GM21381 (cell line): Measurements from ENCODE around the gene M6PR.

Experiments used
- ATAC-seq: cut with Tn5 transposase; IDR thresholded peaks from one replicate; pipeline ENCODE4 v1.9.1; 2021; ENCODE audit warnings: mild to moderate bottlenecking, moderate library complexity; ENCODE audit not compliant: unreplicated experiment

The M6PR gene

DNA sequence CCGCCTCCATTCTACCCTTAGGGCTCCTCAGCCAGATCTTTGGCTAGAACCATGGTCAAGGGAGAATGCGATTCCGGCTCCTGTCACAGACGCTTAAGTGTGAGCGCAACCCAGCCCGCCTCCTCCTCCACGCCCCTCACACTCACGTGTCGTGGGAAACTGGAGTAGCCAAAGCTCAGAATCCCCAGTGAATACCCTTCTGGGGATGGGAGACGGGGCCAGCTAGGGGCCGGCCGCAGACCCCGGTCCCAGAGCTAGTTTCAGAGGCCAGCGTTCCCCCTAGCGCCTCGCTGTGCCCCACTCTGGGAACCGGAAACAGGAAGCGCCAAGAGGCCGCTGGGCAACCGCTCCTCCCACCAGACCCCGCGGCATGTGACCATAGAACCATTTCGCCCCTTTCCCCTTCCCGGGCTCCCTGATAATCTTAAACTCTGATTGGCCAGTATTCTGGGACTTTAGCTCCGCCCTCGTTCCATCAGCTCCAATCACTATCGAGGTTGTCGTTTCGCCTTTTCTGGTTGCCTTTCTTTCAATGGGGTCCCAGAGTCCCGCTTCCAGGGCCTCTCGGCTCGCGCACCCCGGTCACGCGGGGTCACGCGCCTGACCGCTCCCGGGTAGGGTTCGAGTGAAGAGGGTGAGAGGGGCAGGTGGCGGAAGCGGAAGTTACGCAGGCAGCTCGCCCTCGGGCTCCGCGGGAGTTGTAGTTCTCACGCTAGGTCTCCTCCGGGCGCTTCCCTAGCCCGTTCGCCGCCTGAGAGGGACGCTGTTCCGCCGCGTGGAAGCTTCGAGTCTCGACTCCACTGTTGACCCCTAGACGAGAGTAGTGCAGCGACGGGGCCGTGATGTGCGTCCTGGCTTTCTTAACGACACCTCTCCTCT lies at the start of gene M6PR:
Gene M6PR, minus strand, starts transcription at position 304 of the 879 bp plus-strand sequence. CDS start 3,241 bp downstream, outside the sequence.
- ATAC-seq = peak; percentile 80

DNA sequence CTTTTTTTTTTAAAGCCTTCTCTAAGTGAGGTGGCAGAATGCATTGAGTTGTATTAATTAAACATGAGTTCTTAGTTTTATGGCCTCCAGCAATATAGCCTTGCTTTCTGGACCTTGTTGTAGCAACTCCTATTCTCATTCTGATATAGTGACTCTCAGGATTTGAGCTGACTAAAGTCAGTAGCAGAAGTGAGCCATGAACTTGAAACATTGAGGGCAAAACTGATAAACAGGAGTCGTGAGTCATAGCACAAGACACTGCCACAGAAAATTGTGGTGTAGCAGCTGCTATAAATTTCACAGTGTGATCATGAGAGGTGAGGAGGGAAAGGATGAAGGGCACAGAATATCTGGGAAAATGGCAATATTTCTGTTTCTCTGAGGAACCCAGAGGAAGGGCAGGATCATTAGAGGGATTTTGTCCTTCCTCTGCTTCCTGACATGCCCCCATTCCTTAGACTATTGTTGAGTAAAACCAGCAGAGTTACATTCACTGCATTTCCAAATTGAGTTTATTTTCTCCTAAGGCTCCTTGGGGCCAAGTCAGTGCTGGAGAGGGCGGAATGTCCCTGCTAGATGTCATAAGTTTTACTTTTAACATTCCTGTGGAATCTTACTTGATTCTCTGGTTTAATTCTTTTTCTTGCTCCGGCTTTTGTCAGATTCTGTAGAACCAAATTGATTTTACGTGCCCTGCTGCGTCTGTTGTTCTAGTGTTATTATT lies 47.4 kb upstream of the M6PR start:
- peak; percentile 96 for ATAC-seq

DNA sequence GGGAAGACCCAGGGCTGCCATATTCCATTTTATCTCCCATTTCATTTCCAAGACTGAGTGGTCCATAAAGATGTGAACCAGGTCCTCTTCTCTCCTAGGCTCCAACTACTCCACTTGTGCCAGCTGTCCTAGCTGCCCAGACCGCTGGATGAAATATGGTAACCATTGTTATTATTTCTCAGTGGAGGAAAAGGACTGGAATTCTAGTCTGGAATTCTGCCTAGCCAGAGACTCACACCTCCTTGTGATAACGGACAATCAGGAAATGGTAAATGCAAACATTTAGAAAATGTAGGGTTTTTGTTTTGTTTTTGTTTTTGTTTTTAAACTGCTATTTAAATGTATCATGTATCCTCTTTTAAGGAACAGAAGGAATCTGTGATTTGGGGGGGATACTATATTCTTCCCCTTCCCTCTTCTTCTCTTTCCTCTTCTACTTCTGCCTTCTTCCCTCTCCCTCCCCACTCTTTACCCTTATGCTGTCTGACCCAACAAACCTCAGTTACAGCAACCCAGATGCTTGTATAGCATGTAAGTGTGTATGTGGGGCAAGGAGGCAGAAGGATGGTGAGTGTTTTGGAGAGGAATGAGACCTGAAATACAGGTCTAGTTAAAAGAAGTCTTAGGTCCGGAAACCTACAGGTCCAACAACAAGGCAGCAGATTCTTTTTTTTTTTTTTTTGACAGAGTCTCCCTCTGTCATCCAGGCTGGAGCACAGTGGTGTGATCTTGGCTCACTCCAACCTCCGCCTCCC lies 45.8 kb upstream of the M6PR start:
- ATAC-seq = no peak

DNA sequence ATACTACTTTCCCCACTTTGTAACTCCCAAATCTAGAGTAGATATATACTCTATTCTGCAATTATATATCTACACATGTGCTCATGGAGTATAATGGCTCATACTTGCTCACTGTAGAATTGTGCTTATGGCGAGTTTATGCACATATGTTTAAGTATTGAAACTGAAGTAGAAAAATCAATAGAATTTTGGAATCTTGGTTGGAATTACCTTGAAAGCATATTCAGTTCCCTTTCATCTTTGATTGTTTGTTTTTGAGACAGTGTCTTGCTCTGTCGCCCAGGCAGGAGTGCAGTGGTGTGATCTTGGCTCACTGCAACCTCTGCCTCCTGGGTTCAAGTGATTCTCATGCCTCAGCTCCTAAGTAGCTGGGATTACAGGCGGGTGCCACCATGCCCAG lies 44.4 kb upstream of the M6PR start:
- ATAC-seq = no peak

DNA sequence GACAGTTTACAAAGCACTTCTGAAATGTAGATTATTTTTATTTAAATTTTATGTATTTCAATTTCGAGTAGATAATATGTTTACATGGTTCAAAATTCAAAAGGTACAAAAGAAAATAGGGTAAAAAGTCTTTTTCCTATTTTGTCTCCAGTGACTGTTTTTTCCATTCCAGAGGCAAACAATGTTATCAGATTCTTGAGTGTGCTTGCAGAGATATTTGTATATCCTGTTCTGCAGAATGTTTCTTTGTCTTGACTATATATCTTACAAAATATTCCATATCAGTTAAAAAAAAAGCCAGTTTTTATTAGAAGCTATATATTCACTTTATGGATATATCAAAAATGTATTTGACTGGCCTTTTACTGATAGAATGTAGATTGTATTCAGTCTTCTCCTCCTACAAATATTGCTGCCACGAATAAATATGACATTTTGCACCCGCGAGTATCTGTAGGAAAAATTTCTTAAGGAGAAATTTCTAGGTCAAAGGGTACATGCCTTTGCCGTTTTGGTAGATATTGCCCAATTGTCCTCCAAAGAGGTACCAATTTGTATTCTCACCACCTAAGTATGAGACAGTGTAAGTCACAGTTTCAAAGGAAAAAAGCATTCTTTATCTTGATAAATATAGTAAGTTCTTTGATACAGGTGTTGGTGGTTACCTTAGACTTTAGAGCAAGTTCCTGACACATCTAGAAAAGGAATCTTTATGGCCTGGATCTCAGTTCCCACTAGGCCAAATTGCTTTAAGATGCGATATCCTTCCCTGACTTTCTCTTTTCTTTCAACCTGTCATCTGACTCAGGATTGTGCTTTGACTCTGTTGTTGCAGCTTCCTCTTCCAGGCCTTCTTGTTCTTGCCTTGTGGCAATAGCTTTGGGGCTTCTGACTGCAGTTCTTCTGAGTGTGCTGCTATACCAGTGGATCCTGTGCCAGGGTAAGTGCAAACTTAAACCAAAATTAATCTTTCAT lies 42.2 kb upstream of the M6PR start:
- ATAC-seq = no peak

DNA sequence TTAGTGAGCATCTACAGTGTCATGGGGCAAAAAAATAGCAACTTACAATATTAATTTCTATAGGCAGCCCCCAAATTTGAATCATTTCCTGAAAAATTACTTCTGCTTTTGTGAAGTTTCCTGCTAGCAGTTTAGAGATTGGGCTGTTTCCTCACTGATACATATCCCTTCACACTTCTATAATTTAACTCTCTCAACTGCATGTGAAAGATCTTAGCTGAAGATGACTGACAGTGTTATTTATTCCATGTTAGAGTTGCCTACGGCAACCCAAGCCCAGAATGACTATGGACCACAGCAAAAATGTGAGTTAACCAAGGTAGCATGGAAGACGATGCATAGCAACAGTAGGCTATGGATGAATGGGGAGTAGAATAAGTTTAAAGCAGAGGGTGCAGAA lies 40.0 kb upstream of the M6PR start, which contains the start of gene KLRG1:
Gene KLRG1, plus strand, starts transcription at position 134 of the 400 bp plus-strand sequence. Its CDS starts 90 bp downstream, at position 224.
- no peak for ATAC-seq

DNA sequence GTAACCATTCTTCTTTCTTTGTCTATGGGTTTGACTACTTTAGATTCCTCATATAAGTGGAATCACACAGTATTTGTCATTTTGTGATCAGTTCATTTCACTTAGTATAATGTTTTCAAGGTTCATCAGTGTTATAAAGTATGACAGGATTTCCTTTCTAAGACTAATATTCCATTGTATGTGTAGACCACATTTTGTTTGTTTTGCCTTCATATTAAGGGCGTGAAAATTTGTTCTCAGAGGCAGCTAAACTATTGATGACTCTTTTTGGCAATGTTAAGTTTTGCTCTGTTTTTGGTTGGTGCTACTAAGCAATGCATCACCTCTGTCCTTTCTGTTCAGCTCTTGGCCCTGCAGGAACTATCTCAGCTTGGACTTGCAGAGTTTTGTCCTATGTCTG lies 38.2 kb upstream of the M6PR start:
- ATAC-seq = no peak

DNA sequence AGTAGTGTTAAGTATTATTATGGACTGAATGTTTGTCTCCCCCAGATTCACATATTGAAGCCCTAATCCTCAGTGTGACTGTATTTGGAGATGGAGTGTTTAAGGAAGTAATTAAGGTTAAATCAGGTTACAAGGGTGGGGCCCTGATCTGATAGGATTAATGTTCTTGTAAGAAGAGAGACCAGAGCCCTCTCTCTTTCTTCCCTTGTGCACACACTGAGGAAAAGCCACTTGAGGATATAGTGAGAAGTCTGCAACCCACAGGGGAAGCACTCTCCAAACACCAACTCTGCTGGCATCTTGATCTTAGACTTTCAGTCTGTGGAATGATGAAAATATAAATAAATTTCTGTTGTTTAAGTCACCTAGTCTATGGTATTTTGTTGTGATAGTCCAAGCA lies 37.7 kb upstream of the M6PR start:
- ATAC-seq = no peak

DNA sequence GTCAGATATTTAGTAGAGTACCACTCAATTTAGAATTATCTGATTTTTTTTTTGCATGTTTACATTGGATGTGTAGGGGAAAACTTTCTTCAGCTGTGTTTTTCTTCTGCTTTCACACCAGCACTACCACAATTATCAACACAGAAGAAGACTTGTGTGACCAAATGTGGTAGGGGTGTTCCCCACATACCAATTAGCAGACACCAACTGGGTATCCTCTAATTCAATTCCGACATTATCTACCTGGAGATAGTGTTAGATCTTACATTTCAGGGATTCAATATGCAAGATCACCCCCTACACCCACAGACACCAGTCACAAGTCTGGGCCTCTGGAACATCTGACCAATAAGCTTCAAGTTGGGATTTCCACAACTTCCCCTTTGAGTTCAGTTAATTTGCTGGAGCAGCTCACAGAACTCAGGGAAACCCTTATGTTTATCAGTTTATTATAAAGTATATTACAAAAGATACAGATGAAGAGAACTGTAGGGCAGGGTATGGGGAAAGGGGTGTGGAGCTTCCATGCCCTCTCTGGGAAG lies 35.8 kb upstream of the M6PR start:
- ATAC-seq = no peak

DNA sequence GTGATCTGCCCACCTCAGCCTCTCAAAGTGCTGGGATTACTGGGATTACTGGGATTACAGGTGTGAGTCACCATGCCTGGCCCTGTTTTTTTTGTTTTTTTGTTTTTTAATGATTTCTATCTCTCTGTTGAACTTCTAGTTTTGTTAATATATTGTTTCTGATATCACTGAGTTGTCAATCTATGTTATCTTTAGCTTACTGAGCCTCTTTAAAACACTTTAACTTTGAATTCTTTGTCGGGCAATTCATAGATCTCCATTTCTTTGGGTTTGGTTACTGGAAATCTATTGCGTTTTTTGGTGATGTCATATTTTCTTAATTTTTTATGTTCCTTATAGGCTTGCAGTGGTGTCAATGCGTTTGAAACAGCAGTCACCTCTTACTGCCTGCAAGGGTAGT lies 30.7 kb upstream of the M6PR start:
- no peak for ATAC-seq

DNA sequence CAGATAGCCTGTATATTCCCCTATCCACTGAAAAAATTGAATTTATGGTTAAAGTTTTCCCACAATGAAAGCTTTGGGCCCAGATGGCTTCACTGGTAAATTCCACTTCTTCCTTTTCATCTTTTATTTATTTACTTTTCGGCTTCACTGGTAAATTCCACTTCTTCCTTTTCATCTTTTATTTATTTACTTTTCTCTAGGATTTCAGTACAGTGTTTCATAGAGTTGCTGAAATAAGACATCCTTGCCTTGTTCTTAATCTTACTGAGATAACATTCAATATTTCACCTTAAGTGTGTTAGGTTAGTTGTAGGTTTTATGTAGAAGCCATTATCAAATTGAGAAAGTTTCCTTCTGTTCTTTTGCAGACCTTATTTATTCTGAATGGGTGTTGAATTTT lies 21.0 kb upstream of the M6PR start:
- no peak for ATAC-seq

DNA sequence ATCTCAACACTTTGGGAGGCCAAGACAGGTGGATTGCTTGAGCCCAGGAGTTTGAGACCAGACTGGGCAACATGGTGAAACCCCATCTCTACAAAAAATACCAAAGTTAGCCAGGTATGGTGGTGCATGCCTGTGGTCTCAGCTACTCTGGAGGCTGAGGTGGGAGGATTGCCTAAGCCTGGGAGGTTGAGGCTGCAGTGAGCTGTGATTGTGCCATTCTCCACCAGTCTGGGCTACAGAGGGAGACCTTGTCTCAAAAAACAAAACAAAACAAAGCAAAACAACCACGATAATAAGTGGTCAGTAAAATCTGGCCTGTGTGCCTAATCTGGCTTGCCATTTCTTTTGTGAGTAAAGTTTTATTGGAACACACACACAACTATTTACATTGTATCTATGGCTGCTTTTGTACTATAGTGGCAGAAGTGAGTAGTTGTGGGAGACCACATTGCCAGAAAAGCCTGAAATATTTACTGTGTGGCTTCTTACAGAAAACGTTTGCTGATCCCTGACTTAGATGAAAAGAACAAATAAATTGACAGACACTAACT lies 20.5 kb upstream of the M6PR start:
- ATAC-seq = no peak

DNA sequence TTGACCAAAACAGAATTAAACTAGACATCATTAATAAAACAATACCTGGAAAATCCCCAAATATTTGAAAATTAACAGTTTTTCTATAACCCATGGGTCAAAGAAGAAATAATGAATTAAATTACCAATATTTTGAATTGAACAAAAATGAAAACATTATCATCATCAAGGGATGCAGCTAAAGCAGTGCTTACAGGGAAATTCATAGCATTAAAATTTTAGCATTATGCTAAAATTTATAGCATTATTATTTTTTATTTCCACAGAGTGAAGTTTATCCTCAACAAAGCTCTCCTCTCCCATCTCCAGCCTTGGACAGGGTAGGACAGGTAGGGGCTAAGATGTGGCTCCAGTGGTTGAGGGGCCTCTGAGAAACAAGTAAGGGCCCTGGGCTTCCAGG lies 19.3 kb upstream of the M6PR start:
- ATAC-seq = no peak

DNA sequence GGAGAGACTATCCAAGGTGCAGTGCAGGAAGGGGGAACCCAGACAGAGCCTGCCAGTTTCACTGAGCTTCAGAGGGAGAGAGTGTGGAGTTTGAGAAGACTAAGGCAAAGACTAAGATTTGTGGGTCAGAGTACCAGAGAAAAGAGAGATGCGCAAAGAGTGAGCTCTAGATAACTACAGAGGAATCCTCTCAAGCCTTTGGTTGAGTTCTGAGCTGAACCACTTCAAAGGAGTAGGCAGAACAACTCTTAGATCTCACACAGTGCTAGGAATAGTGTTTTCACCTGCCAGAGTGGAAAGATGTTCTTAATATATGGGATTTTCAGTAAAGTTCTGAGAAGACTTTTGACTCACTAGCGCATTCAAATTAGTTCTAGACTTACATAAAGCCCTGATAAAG lies 10.7 kb upstream of the M6PR start:
- ATAC-seq = no peak

DNA sequence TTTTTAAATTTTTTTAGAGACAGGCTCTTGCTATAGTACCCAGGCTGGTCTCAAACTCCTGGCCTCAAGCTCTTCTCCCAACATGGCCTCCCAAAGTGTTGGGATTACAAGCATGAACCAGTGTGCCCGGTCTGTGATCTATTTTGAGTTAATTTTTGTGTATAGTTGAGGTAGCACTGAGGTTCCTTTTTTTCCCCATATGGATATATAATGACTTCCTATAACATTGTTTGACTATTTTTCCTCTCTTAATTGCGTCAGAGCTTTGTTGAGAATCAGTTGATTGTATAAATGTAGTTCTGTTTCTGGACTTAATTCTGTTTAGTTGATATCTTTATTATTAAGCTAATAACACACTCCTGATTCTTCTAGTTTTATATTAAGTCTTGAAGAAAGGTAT lies 8.6 kb upstream of the M6PR start:
- ATAC-seq = no peak

DNA sequence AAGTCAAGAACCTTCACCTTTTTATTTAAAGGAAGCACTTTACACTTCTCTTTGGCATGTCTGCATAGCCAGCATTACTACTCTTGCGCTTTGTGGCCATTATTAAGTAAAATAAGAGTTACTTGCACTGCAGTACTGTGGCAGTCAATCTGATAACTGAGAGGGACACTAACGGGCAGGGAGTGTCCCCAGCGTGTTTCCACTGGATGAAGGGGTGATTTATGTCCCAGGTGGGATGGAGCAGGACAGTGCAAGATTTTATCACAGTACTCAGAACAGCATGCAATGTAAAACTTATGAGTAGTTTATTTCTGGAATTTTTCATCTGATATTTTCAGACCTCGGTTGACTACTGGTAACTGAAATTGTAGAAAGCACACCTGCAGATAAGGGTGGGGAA lies 8.1 kb upstream of the M6PR start:
- no peak for ATAC-seq

DNA sequence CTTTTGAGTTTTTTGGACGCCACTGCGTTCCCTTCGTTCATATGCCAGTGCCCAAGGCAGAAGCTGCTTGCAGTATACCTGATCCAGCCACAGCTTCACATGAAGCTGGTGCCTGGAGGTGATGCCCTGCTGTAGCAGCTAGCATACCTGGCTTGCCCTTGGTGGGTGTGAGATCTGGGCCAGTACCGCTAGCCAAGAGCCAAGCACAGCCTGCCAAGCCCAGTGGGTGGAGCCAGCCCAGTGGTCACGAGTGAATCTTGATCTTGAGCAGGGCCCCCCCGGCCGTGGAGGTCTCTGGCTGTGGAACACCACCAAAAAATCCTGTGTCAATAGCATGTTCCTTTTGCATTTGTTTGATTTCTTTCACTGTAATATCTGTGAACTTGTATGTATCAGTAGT lies 7.3 kb upstream of the M6PR start:
- ATAC-seq = no peak

DNA sequence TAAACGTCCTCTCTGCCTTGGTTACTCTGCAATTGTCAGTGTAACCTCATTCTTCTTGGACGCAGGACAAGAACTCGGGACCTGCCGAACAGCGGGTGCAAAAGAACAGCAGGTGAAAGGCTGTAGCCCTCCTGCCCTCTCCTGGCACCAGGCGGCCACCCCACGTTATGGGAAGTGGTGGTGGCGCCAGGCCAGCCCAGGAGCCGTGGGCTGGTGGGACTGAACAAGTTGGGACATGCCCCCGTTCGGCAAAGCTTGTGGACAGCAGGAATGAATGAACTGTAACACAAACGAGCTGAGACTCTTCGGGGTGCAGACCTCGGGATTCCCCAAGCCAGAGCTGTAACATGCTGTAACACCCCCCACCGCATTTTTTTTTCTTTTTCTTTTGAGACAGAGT lies 6.6 kb upstream of the M6PR start:
- no peak for ATAC-seq

DNA sequence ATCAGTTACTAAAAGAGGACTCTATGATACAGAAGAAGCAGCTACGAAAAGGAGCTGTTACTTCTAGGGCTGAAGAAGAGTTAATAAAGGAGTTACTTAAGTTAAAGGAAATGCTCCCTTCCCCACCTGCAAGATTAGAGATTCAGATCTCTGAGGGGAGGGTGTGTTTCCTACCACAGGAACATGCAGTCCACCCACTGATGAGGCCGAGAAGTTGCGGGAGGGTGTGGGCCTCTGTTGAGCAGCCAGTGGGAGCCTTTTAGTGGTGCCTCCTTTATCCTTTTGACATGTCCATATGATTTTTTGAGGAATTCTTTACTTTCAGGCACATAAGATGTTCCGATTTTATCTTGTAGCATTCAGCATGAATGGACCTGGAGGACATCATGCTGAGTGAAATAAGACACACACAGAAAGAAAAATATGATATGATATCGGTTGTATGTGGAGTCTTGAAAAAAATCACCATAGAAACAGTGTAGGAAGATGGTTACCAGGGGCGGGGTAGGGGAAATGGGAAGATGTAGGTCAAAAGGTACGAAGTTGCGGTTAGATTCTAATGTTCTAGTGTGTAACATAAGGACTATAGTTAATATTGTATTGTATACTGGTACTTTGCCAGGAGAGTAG lies 4.4 kb upstream of the M6PR start:
- ATAC-seq = no peak
